VCaP (cell line): ENCODE measurements around the gene MARK4.

Experiments
- H3K27ac ChIP-seq: fragments of 450-650 bp; 2 replicates; pipeline ENCODE4 v1.5.1; 2017
- TF ChIP-seq, protein P1 (sequence below): fragments of 450-650 bp; conservative IDR thresholded peaks from 2 replicates; pipeline ENCODE4 v1.5.1; 2017; ENCODE audit warnings: mild to moderate bottlenecking, moderate library complexity

The MARK4 gene

DNA sequence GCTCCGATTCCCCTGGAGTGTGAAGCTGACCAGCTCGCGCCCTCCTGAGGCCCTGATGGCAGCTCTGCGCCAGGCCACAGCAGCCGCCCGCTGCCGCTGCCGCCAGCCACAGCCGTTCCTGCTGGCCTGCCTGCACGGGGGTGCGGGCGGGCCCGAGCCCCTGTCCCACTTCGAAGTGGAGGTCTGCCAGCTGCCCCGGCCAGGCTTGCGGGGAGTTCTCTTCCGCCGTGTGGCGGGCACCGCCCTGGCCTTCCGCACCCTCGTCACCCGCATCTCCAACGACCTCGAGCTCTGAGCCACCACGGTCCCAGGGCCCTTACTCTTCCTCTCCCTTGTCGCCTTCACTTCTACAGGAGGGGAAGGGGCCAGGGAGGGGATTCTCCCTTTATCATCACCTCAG, 51.3 kb downstream of the MARK4 start:
- no peak overlapping the region for H3K27ac ChIP-seq

DNA sequence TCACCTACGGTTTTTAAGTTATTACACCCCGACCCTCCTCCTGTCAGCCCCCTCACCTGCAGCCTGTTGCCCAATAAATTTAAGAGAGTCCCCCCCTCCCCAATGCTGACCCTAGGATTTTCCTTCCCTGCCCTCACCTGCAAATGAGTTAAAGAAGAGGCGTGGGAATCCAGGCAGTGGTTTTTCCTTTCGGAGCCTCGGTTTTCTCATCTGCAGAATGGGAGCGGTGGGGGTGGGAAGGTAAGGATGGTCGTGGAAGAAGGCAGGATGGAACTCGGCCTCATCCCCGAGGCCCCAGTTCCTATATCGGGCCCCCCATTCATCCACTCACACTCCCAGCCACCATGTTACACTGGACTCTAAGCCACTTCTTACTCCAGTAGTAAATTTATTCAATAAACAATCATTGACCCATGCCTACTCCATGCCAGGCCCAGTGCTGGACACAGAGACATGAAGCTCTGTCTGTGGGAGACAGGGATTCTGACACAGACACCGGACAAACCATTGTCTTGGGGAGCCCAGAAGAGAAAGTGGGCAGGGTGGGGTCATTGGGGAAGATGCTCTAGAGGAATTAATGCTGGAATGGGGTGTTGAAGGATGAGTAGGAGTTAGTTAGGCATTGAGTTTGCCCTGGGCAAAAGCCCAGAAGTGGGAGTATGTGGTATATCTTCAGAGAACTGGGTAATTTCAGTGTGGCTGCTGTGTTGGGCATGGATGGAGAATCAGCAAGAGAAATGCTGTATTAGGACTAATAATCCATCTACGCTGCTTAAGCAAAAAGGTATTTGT, 52.4 kb downstream of the MARK4 start:
- H3K27ac ChIP-seq: no peak overlapping the region
- TF ChIP-seq, protein P1, sequence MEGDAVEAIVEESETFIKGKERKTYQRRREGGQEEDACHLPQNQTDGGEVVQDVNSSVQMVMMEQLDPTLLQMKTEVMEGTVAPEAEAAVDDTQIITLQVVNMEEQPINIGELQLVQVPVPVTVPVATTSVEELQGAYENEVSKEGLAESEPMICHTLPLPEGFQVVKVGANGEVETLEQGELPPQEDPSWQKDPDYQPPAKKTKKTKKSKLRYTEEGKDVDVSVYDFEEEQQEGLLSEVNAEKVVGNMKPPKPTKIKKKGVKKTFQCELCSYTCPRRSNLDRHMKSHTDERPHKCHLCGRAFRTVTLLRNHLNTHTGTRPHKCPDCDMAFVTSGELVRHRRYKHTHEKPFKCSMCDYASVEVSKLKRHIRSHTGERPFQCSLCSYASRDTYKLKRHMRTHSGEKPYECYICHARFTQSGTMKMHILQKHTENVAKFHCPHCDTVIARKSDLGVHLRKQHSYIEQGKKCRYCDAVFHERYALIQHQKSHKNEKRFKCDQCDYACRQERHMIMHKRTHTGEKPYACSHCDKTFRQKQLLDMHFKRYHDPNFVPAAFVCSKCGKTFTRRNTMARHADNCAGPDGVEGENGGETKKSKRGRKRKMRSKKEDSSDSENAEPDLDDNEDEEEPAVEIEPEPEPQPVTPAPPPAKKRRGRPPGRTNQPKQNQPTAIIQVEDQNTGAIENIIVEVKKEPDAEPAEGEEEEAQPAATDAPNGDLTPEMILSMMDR: no peak

More for the DNA sequence above, 51.3 kb downstream of the MARK4 start:
- TF ChIP-seq, protein P1: no peak

DNA sequence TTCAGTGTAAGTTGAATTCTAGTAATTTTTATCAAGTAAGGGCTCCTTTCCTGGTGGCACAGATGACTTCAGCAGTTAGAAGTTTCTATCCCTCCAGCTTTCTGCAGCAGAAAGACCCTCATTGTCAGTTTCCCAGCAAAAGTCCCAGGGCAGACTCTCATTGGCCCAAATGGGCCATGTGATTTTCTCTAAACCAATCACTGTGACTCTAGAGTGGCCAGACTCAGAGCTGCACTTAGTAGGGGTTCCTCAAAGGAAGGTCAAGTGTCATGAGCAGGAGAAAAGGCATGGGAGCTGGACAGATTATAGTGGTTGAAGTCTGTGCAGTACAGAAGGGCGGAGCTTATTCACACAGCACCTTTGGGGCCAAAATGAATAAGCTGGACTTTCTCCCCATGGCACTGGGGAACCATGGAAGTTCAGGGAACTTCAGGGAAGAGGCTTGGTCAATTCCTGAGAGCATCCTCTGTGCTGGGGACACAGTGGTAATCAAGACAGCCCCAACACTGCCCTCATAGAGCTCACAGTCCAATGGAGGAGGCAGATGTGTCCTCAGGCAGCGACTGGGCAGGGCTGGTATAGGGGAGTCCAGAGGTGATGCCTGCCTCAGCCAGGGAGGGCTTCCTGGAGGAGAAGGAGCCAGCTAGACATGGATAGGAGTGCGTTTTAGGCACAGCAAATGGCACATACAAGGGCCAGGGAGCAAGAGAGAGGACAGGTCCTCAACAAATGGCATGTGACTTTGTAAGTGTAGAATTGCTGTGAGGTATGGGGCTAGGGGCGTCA, 53.3 kb downstream of the MARK4 start:
- no peak overlapping the region for H3K27ac ChIP-seq
- TF ChIP-seq, protein P1: no peak

DNA sequence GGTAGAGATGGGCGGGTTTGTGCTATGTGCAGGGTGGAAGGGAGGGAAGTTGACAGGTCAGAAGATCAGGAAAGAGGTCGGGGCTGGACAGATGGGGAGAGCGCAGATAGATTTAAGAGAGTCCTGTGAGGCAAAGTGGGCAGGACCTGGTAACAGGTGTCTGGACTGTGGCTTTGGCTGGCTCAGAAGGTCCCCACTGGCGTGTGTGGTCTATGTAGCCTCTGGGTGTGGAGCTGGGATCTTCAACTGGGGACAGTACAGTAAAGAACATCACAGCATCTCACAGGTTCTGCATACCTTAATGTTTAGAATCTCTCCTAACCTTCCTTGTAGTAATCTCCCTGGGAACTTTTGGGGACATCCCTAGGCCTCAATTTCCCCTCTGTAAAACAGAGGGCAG, 53.9 kb downstream of the MARK4 start:
- TF ChIP-seq, protein P1: no peak
- no peak overlapping the region for H3K27ac ChIP-seq

DNA sequence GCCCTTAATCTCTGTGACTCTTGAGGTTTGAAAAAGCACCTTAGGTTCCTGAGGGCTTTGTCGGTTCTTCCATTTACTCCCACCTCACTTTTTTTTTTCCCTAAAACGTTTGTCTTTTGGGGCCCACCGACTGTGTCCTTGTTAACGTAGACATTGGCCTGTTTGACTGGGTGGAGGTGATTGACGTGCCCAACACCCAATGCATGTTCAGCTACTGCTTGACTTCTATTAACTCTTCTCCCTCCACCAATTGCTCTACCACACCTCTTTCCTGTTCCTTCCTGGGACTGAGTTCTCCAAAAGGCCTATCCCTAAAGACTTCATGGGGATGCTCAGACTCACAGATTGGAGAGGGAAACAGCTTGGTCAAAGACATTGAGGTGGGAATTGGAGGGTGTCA, 54.4 kb downstream of the MARK4 start:
- no peak overlapping the region for H3K27ac ChIP-seq
- TF ChIP-seq, protein P1: no peak

DNA sequence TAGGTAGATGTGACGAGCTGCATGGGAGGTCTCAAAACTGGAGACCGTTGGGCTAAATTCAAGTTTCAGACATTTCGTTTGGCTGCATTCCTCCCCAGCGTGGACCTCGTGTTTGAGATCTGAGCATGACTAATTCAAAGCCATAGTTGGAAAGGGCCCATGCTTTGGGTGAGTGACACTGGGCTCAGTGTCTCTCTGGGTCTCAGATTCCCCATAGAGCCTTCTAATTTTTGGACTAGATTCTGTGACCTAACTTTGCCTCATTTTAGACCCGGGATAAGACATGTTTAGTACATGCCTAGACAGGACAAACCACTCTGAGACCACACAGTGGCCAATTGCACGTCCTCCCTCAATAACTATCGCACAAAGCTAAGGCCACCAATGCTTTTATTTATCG, 55.0 kb downstream of the MARK4 start:
- H3K27ac ChIP-seq: no peak overlapping the region
- TF ChIP-seq, protein P1: no peak

DNA sequence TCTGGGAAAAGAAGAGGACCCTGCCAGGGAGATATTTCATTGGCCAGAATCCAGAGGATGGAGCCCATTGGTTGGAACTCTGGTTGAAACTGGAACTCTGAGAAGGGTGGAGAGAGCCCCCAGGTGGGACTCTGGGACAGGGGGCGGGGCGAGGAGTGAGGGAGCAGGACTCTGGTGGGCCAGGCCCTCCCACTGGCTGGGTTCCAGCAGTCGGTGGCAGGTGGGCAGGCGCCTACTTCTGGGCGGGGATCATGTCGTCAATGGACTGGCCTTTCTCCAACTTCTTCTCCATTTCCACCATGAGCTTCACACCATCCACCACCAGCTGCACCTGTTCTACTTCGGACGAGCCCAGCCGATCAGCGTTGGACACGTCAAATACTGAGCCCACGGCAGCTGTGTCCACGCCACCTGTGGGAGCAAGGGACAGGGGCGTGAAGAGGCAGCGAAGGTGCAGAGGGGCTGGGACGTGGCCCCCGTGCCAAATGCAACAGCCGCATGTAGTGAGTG, 55.5 kb downstream of the MARK4 start:
- no peak overlapping the region for H3K27ac ChIP-seq

More for the DNA sequence above, 55.5 kb downstream of the MARK4 start:
- TF ChIP-seq, protein P1: no peak
